PC-9 (cell line): ENCODE measurements around the gene SLC2A6. TPM values are rescaled to one million over a fixed set of nuclear protein-coding genes. Genes with fewer than 3 reads are reported as not detected.

Source experiments
- BruUV-seq: library from RNA; stranded (reverse); fragments of 400-500 nt; replicated peaks from 2 replicates; lab custom pipeline; 2021; lab: Mats Ljungman, UMichigan
- CTCF ChIA-PET: fragments of 300-600 bp; sonication (Branson Sonifier 250); formaldehyde crosslinking; loops from one replicate; lab custom pipeline; 2022; ENCODE audit warnings: antibody characterized with exemption; lab: Charles Lee
- POLR2A ChIA-PET: fragments of 300-600 bp; sonication (Branson Sonifier 250); formaldehyde crosslinking; loops from one replicate; lab custom pipeline; 2022; ENCODE audit warnings: antibody characterized with exemption; ENCODE audit not compliant: unreplicated experiment; lab: Charles Lee
- DNase-seq, 2 experiments: peaks; one replicate each; pipeline versions ENCODE4 v3.0.0 to v3.0.0-alpha.2; 2015 to 2022; ENCODE audit warnings: mixed read lengths in 1 of 2
- H2AFZ ChIP-seq: fragments of 200-600 bp; sonication (generic); 2 replicates; pipeline ENCODE4 v1.8.1; 2017; ENCODE audit warnings: antibody characterized with exemption
- H3F3A ChIP-seq: fragments of 200-600 bp; sonication (generic); 2 replicates; pipeline ENCODE4 v1.8.1; 2017; ENCODE audit warnings: antibody characterized with exemption, mild to moderate bottlenecking, low read depth; ENCODE audit not compliant: insufficient read depth
- H3K27ac ChIP-seq: fragments of 200-600 bp; sonication (generic); 2 replicates; pipeline ENCODE4 v1.6.1; 2016; ENCODE audit warnings: mixed run types
- H3K27me3 ChIP-seq: fragments of 200-600 bp; sonication (generic); 2 replicates; pipeline ENCODE4 v1.6.1; 2016; ENCODE audit warnings: low read depth, mixed run types; ENCODE audit not compliant: insufficient read depth
- H3K36me3 ChIP-seq: fragments of 200-600 bp; sonication (generic); 2 replicates; pipeline ENCODE4 v1.6.1; 2016; ENCODE audit warnings: low read depth, mixed run types
- H3K4me1 ChIP-seq: fragments of 200-600 bp; sonication (generic); replicated peaks from 2 replicates; pipeline ENCODE4 v1.6.1; 2016; ENCODE audit warnings: mixed run types; ENCODE audit not compliant: insufficient read depth
- H3K4me2 ChIP-seq: fragments of 200-600 bp; sonication (generic); 2 replicates; pipeline ENCODE4 v1.6.1; 2017; ENCODE audit warnings: mixed run types
- H3K4me3 ChIP-seq: fragments of 200-600 bp; sonication (generic); 2 replicates; pipeline ENCODE4 v1.6.1; 2016; ENCODE audit warnings: mixed run types
- H3K79me2 ChIP-seq: fragments of 200-600 bp; sonication (generic); 2 replicates; pipeline ENCODE4 v1.6.1; 2017; ENCODE audit warnings: low read depth, mixed run types
- H3K9me2 ChIP-seq: fragments of 200-600 bp; sonication (generic); 2 replicates; pipeline ENCODE4 v1.8.1; 2017; ENCODE audit warnings: mild to moderate bottlenecking; ENCODE audit not compliant: insufficient read depth
- H3K9me3 ChIP-seq: fragments of 200-600 bp; sonication (generic); 2 replicates; pipeline ENCODE4 v1.8.1; 2016; ENCODE audit warnings: low read depth; ENCODE audit not compliant: insufficient read depth
- H4K20me1 ChIP-seq: fragments of 200-600 bp; sonication (generic); 2 replicates; pipeline ENCODE4 v1.8.1; 2017; ENCODE audit not compliant: insufficient read depth
- CTCF ChIP-seq: fragments of 200-600 bp; sonication (generic); conservative IDR thresholded peaks from 2 replicates; pipeline ENCODE4 v1.6.1; 2017; ENCODE audit warnings: mixed run types, antibody characterized with exemption, mild to moderate bottlenecking, moderate library complexity
- EZH2 ChIP-seq: fragments of 200-600 bp; sonication (generic); IDR thresholded peaks from 2 replicates; pipeline ENCODE4 v1.8.0; 2017; ENCODE audit warnings: antibody characterized with exemption, low read depth
- intact Hi-C: fragments of 100-400 bp; cut with micrococcal nuclease; formaldehyde crosslinking; loops from one replicate; pipeline ENCODE4 v1.10.0; 2022; ENCODE audit not compliant: unreplicated experiment
- total RNA-seq: library from RNA; stranded (reverse); gene quantifications from 2 replicates; pipeline ENCODE4 v1.2.3, GENCODE V29; 2021

Gene SLC2A6
- total RNA-seq, 1 experiment from 2014 or later = 13.1 TPM

GRCh38 chr9:133468374-133468773, 10.5 kb downstream of the SLC2A6 start:
- Histone ChIP-seq H2AFZ (no peak overlapping the region), H3K36me3 (no peaks in the 10 kb centered on the region), H3K27me3 (no peaks in the 10 kb centered on the region), H3K79me2 (no peaks in the 10 kb centered on the region), H3K4me3 (no peak overlapping the region), H3K9me3 (no peaks in the 10 kb centered on the region), H4K20me1 (no peaks in the 10 kb centered on the region; the same call in 1 of the 2 replicates), H3K4me1 (no peaks in the 10 kb centered on the region), H3K27ac (no peak overlapping the region), H3K9me2 (no peaks in the 10 kb centered on the region), H3F3A (peaks cover 5% of the 10 kb centered on the region; the same call in 1 of the 2 replicates), H3K4me2 (no peak overlapping the region)
- intact Hi-C loops = no loop called here
- POLR2A ChIA-PET = no interaction called here
- TF ChIP-seq CTCF (no peak), EZH2 (no peak)
- CTCF ChIA-PET = no interaction called here
- no peak for DNase-seq
- BruUV-seq = no TSS peak

GRCh38 chr9:133467101-133467500, 11.8 kb downstream of the SLC2A6 start:
- 0 out of 2 replicates have a peak, but pooled peaks cover 2% of the 10 kb centered on the region for H3K79me2 ChIP-seq
- H3K4me1 ChIP-seq = no peaks in the 10 kb centered on the region
- no peak overlapping the region for H3K4me3 ChIP-seq
- H3K27me3 ChIP-seq = no peaks in the 10 kb centered on the region
- intact Hi-C loops = no loop called here
- no peaks in the 10 kb centered on the region for H3K9me3 ChIP-seq
- BruUV-seq = no TSS peak
- no peak overlapping the region for H3K4me2 ChIP-seq
- no peak for DNase-seq
- no peaks in the 10 kb centered on the region for H3K9me2 ChIP-seq
- no peaks in the 10 kb centered on the region; the same call in none of the 2 replicates for H4K20me1 ChIP-seq
- CTCF ChIA-PET = no interaction called here
- peaks cover 5% of the 10 kb centered on the region; the same call in 1 of the 2 replicates for H3F3A ChIP-seq
- H2AFZ ChIP-seq = no peak overlapping the region
- no peaks in the 10 kb centered on the region for H3K36me3 ChIP-seq
- TF ChIP-seq EZH2 = no peak
- no peak for TF ChIP-seq CTCF
- POLR2A ChIA-PET = no interaction called here
- H3K27ac ChIP-seq = no peak overlapping the region

- TF ChIP-seq CTCF = no peak
- no peak for TF ChIP-seq EZH2
- no peak overlapping the region for H2AFZ ChIP-seq
- H4K20me1 ChIP-seq = no peaks in the 10 kb centered on the region; the same call in none of the 2 replicates
- ChIA-PET CTCF (no interaction called here), POLR2A (no interaction called here)
- BruUV-seq = no TSS peak
- no peak for DNase-seq
- no peaks in the 10 kb centered on the region for H3K9me3 ChIP-seq
- peaks cover 10% of the 10 kb centered on the region for H3K4me1 ChIP-seq
- no peak overlapping the region for H3K27ac ChIP-seq
- H3K27me3 ChIP-seq = no peaks in the 10 kb centered on the region
- intact Hi-C loops = no loop called here
- H3K4me3 ChIP-seq = no peak overlapping the region
- no peak overlapping the region for H3K4me2 ChIP-seq
- no peaks in the 10 kb centered on the region for H3K9me2 ChIP-seq
- no peaks in the 10 kb centered on the region for H3K36me3 ChIP-seq
- peaks cover 12% of the 10 kb centered on the region; the same call in 1 of the 2 replicates for H3K79me2 ChIP-seq
- H3F3A ChIP-seq = peaks cover 13% of the 10 kb centered on the region; the same call in 1 of the 2 replicates
Observed at GRCh38 chr9:133465984-133466383, 12.9 kb downstream of the SLC2A6 start.
